Astrocyte (in vitro differentiated cells and primary cell): ENCODE measurements around the gene UBAC2. TPM values are rescaled to one million over a fixed set of nuclear protein-coding genes. Genes with fewer than 3 reads are reported as not detected.

ENCODE experiments used
- DNase-seq: peaks from one replicate; pipeline ENCODE4 v3.0.0-alpha.2; 2010; ENCODE audit warnings: low read depth
- FAIRE-seq: peaks from 2 replicates; lab custom pipeline; 2011; peaks lifted over from hg19 to GRCh38; lab: Jason Lieb, UNC
- H2AFZ ChIP-seq: 2 replicates; pipeline ENCODE4 v1.6.0; 2012; ENCODE audit warnings: low read depth, low read length, inconsistent platforms
- H3K27ac ChIP-seq: 2 replicates; pipeline ENCODE4 v1.5.1; 2011; ENCODE audit warnings: low read depth, low read length, inconsistent platforms
- H3K27me3 ChIP-seq: 2 replicates; pipeline ENCODE4 v1.6.0; 2011; ENCODE audit warnings: low read length, inconsistent platforms; ENCODE audit not compliant: insufficient read depth
- H3K36me3 ChIP-seq: 2 replicates; pipeline ENCODE4 v1.5.1; 2011; ENCODE audit warnings: low read length, inconsistent platforms; ENCODE audit not compliant: insufficient read depth
- H3K4me1 ChIP-seq: 2 replicates; pipeline ENCODE4 v1.5.1; 2011; ENCODE audit warnings: low read length, inconsistent platforms; ENCODE audit not compliant: insufficient read depth
- H3K4me2 ChIP-seq: 2 replicates; pipeline ENCODE4 v1.6.0; 2012; ENCODE audit warnings: low read length, inconsistent platforms
- H3K4me3 ChIP-seq: 2 replicates; pipeline ENCODE4 v1.5.1; 2011; ENCODE audit warnings: low read depth, mild to moderate bottlenecking, low read length, inconsistent platforms; ENCODE audit not compliant: insufficient read depth
- H3K79me2 ChIP-seq: 2 replicates; pipeline ENCODE4 v1.6.0; 2012; ENCODE audit warnings: mild to moderate bottlenecking, low read length, inconsistent platforms; ENCODE audit not compliant: insufficient read depth
- H3K9ac ChIP-seq: 2 replicates; pipeline ENCODE4 v1.6.0; 2012; ENCODE audit warnings: mild to moderate bottlenecking, low read length, inconsistent platforms
- H3K9me3 ChIP-seq: 2 replicates; pipeline ENCODE4 v1.5.1; 2012; ENCODE audit warnings: low read depth, mild to moderate bottlenecking, low read length, inconsistent platforms; ENCODE audit not compliant: insufficient read depth
- H4K20me1 ChIP-seq: 2 replicates; pipeline ENCODE4 v1.6.0; 2012; ENCODE audit warnings: low read length, inconsistent platforms; ENCODE audit not compliant: insufficient read depth
- H3K27ac Mint-ChIP-seq: one replicate; pipeline ENCODE4 v1.8.0; 2021; ENCODE audit warnings: mild to moderate bottlenecking, mixed read lengths; ENCODE audit not compliant: unreplicated experiment
- H3K27me3 Mint-ChIP-seq: one replicate; pipeline ENCODE4 v1.8.0; 2021; ENCODE audit warnings: low read depth, mixed read lengths; ENCODE audit not compliant: unreplicated experiment
- H3K36me3 Mint-ChIP-seq: one replicate; pipeline ENCODE4 v1.8.0; 2021; ENCODE audit warnings: low read depth, mixed read lengths; ENCODE audit not compliant: unreplicated experiment
- H3K4me1 Mint-ChIP-seq: one replicate; pipeline ENCODE4 v1.8.0; 2021; ENCODE audit warnings: low read depth, mixed read lengths; ENCODE audit not compliant: unreplicated experiment
- H3K4me3 Mint-ChIP-seq: one replicate; pipeline ENCODE4 v1.8.0; 2021; ENCODE audit warnings: mild to moderate bottlenecking, moderate library complexity, mixed read lengths; ENCODE audit not compliant: unreplicated experiment
- H3K9me3 Mint-ChIP-seq: one replicate; pipeline ENCODE4 v1.8.0; 2021; ENCODE audit warnings: mild to moderate bottlenecking, mixed read lengths; ENCODE audit not compliant: unreplicated experiment
- CTCF ChIP-seq: IDR thresholded peaks from 2 replicates; pipeline ENCODE4 v1.5.1; 2011; ENCODE audit warnings: low read depth, mild to moderate bottlenecking, inconsistent platforms, low read length, moderate library complexity; ENCODE audit not compliant: insufficient read depth
- EZH2 ChIP-seq: IDR thresholded peaks from 2 replicates; pipeline ENCODE4 v1.6.1; 2012; ENCODE audit warnings: mild to moderate bottlenecking, low read length, inconsistent platforms; ENCODE audit not compliant: insufficient read depth
- total RNA-seq: library from RNA; stranded (reverse); gene quantifications from 2 replicates; pipeline ENCODE4 v1.2.1, GENCODE V29; 2021

UBAC2 gene
- total RNA-seq, 1 donor from 2014 or later: 61.0 TPM

- Histone ChIP-seq H3K27ac (no peak overlapping the region), H3K9ac (no peak overlapping the region), H3K27me3 (peaks cover 5% of the 10 kb centered on the region), H4K20me1 (no peaks in the 10 kb centered on the region), H3K36me3 (no peaks in the 10 kb centered on the region), H2AFZ (no peak overlapping the region), H3K4me1 (no peaks in the 10 kb centered on the region), H3K4me2 (no peak overlapping the region), H3K79me2 (no peaks in the 10 kb centered on the region), H3K9me3 (no peaks in the 10 kb centered on the region), H3K4me3 (no peak overlapping the region)
- H3K36me3 Mint-ChIP-seq: peaks cover 2% of the 10 kb centered on the region
- H3K27me3 Mint-ChIP-seq: peaks cover 36% of the 10 kb centered on the region
- no peak for TF ChIP-seq CTCF
- TF ChIP-seq EZH2: no peak
- DNase-seq (no peak), FAIRE-seq (no peak)
- no peaks in the 10 kb centered on the region for H3K4me1 Mint-ChIP-seq
- no peak overlapping the region for H3K27ac Mint-ChIP-seq
- peaks cover 12% of the 10 kb centered on the region for H3K9me3 Mint-ChIP-seq
- H3K4me3 Mint-ChIP-seq: no peak overlapping the region
Observed at GRCh38 chr13:99403458-99403971, 202.9 kb downstream of the UBAC2 start.

GRCh38 chr13:99404005-99404755, 203.5 kb downstream of the UBAC2 start:
- H3K4me1 Mint-ChIP-seq: no peaks in the 10 kb centered on the region

More at GRCh38 chr13:99404005-99404755, 203.5 kb downstream of the UBAC2 start:
- Histone ChIP-seq H4K20me1 (no peaks in the 10 kb centered on the region), H2AFZ (no peak overlapping the region), H3K9me3 (no peaks in the 10 kb centered on the region), H3K4me3 (no peak overlapping the region), H3K79me2 (no peaks in the 10 kb centered on the region), H3K36me3 (no peaks in the 10 kb centered on the region), H3K4me2 (no peak overlapping the region), H3K27ac (no peak overlapping the region), H3K4me1 (no peaks in the 10 kb centered on the region), H3K9ac (no peak overlapping the region), H3K27me3 (peaks cover 5% of the 10 kb centered on the region)
- H3K27ac Mint-ChIP-seq: no peak overlapping the region
- H3K4me3 Mint-ChIP-seq: no peak overlapping the region
- peaks cover 14% of the 10 kb centered on the region for H3K9me3 Mint-ChIP-seq
- H3K36me3 Mint-ChIP-seq: peaks cover 2% of the 10 kb centered on the region
- no peak for DNase-seq
- TF ChIP-seq EZH2 (no peak), CTCF (no peak)
- H3K27me3 Mint-ChIP-seq: peaks cover 33% of the 10 kb centered on the region
- no peak for FAIRE-seq
